Measurements from ENCODE around the gene CYP26C1.
"Not testable (repeated sequence)": the region's sequence is repeated elsewhere in the genome, so short reads cannot be mapped to it uniquely, and the experiment has no call there.

CYP26C1 gene

GRCh38 chr10:93079663-93080349, 19.2 kb downstream of the CYP26C1 start:
- DNase-seq (ENCODE audit: low read depth in 2 of 2), result no peak

GRCh38 chr10:93080350-93081046, 19.9 kb downstream of the CYP26C1 start:
- DNase-seq (ENCODE audit: low read depth in 2 of 2), result peak in 1 of 2 donors; percentile 19

GRCh38 chr10:93081318-93081717, 20.7 kb downstream of the CYP26C1 start:
- no peak for DNase-seq (ENCODE audit: low read depth in 2 of 2)

- DNase-seq (ENCODE audit: low read depth in 2 of 2), result no peak
Observed at GRCh38 chr10:93081834-93082233, 21.2 kb downstream of the CYP26C1 start.

GRCh38 chr10:93083743-93084539, 23.3 kb downstream of the CYP26C1 start:
- DNase-seq (ENCODE audit: low read depth in 2 of 2), result no peak

- DNase-seq (ENCODE audit: low read depth in 2 of 2), result no peak
Observed at GRCh38 chr10:93085272-93085859, 24.8 kb downstream of the CYP26C1 start.

- DNase-seq (ENCODE audit: low read depth in 2 of 2), result no peak
Observed at GRCh38 chr10:93086289-93086688, 25.7 kb downstream of the CYP26C1 start.

GRCh38 chr10:93087846-93088245, 27.2 kb downstream of the CYP26C1 start:
- DNase-seq (ENCODE audit: low read depth in 2 of 2), result no peak

GRCh38 chr10:93088466-93088865, 27.9 kb downstream of the CYP26C1 start:
- no peak for DNase-seq (ENCODE audit: low read depth in 2 of 2)

- no peak for DNase-seq (ENCODE audit: low read depth in 2 of 2)
Observed at GRCh38 chr10:93090619-93091018, 30.0 kb downstream of the CYP26C1 start.

- DNase-seq (ENCODE audit: low read depth in 2 of 2), result no peak
Observed at GRCh38 chr10:93091960-93092359, 31.4 kb downstream of the CYP26C1 start.

GRCh38 chr10:93095225-93095624, 34.6 kb downstream of the CYP26C1 start:
- no peak for DNase-seq (ENCODE audit: low read depth in 2 of 2)

GRCh38 chr10:93096901-93097300, 36.3 kb downstream of the CYP26C1 start:
- no peak for DNase-seq (ENCODE audit: low read depth in 2 of 2)

- no peak for DNase-seq (ENCODE audit: low read depth in 2 of 2)
Observed at GRCh38 chr10:93097386-93097785, 36.8 kb downstream of the CYP26C1 start.

GRCh38 chr10:93098816-93099215, 38.2 kb downstream of the CYP26C1 start:
- no peak for DNase-seq (ENCODE audit: low read depth in 2 of 2)

GRCh38 chr10:93099670-93100069, 39.1 kb downstream of the CYP26C1 start:
- DNase-seq (ENCODE audit: low read depth in 2 of 2), result no peak

- not testable (repeated sequence) for DNase-seq (ENCODE audit: low read depth in 2 of 2)
Observed at GRCh38 chr10:93101148-93101547, 40.5 kb downstream of the CYP26C1 start.

GRCh38 chr10:93103953-93104352, 43.4 kb downstream of the CYP26C1 start:
- DNase-seq (ENCODE audit: low read depth in 2 of 2), result no peak

- DNase-seq (ENCODE audit: low read depth in 2 of 2), result no peak
Observed at GRCh38 chr10:93106631-93107072, 46.1 kb downstream of the CYP26C1 start.

GRCh38 chr10:93110472-93111146, 50.0 kb downstream of the CYP26C1 start:
- DNase-seq (ENCODE audit: low read depth in 2 of 2), result no peak

GRCh38 chr10:93113042-93113441, 52.4 kb downstream of the CYP26C1 start:
- DNase-seq (ENCODE audit: low read depth in 2 of 2), result no peak
